DLD1 (cell line): Measurements from ENCODE around the gene FAM219B.
"Not testable (repeated sequence)": the region's sequence is repeated elsewhere in the genome, so short reads cannot be mapped to it uniquely, and the experiment has no call there.

Experiments used
- in situ Hi-C: cut with HindIII; loops from 2 replicates; pipeline ENCODE4 v1.10.0; 2017; ENCODE audit warnings: low sequenced_read_pairs

FAM219B gene, protein sequence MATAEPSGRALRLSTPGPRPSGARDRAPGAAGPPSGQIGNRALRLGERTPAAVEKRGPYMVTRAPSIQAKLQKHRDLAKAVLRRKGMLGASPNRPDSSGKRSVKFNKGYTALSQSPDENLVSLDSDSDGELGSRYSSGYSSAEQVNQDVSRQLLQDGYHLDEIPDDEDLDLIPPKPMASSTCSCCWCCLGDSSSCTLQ

DNA sequence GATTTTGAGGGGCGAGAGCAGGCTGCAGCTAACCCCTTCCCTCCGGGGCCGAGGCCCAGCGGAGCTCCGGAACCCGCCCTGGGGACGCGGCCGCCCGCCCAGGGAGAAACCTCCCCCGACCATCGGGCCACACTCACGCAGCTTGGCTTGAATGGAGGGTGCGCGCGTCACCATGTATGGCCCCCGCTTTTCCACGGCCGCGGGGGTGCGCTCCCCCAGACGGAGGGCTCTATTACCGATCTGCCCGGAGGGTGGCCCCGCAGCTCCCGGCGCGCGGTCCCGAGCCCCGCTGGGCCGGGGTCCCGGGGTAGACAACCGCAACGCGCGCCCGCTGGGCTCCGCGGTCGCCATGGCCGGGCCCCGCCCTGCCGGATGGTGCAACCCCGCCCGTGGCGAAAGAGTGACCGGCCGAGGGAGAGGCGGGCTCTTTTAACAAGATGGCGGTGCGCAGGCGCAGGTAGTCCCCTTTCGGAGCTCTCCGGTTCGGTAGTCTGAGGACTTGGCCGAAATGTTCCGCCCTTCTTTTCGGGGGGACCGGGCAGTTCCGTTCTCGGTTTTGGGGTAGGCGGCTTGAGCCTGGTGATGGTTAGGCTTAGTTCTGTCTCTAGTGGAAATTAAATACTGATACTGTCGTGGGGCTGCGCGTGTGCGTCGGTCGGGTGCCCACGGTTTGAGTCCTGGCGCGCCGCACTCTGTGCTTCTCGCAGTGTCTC lies at the start of gene FAM219B:
Gene FAM219B (minus strand): TSS at position 402 of the 713 bp plus-strand sequence. CDS start 51 bp downstream, at position 351.
- in situ Hi-C loops, result loop anchor here (10.0 kb wide), 1 partner anchor 92 kb away; the partner anchor contains the start of gene LMAN1L

DNA sequence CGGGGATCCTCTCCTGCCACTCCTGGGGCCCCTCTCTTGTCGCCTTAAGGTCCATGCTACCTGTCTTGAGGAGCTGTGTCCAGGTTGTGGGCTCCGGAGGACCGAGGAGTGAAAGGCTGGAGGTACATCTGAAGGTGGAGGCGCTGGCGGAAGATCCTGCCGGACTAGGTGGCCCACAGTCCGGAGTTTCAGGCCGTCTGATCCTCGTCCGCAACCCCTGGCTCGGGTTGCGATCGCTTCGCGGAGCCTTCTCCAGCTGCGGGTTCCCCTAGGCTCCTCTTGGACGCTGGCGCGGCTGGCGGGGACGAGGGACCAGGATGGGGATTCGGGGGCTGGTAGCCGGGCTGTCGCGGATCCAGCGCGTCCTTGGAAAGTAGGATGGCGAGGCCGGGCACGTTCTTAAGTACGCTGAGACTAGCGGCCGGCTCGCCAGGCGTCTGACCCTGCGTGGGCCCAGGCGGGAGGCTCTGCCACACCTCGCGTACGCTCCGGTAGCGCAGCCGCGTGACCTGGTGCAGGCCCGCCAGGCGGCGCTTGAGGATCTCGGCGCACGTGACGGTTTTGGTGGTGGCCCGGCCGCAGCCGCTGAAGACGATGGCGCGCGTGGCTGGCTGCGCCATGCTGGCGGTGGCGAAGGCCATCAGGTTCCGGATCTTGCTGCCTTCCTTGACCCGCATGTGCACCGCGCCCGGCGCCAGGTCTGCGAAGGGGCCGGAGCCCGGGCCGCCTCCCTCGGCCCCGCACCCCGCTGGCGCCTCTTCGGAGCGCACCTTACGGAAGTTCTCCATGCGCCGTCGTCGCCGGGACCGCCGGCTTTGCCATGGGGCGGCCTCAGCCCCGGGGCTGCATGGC lies 49.4 kb upstream of the FAM219B start:
- in situ Hi-C loops, result no loop called here

DNA sequence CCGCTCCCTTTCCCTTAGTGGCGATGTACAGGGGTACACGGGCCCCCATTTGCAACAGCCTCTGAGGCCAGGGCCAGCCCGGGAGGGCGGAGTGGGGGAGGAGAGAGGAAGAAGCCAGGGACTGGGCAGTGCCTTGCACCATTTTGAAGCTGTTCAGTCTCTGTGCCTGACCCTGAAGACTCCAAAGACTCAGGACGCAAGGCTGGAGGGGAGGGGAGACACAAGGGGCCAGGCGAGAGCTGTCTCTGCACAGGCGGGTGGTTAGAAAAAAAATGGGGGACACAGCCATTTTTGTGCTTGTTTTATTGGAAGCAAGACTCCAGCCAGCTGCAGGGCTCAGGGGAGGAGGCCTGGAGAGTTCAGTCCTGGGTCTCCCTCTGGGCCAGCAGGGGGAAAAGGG lies 48.4 kb upstream of the FAM219B start:
- in situ Hi-C loops, result no loop called here

DNA sequence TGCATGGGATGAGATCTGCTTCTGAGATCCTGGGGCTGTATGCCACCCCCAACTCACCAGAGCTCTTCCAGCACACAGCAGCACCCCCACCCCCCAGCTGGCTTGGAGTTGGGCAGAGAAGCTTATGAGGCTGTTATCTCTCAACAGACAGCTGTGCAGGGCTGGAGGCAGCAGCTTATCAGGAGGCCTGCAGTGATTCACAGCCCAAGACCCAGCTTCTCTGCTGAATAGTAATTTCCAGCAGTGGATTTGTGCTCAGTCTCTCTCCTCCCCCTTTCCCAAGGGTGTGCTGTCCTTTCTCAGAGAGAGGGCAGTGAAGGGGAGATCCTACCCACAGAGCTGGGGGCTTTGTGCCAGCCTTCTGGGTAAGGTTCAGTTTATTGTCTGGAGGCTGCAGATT lies 47.9 kb upstream of the FAM219B start:
- in situ Hi-C loops, result no loop called here

DNA sequence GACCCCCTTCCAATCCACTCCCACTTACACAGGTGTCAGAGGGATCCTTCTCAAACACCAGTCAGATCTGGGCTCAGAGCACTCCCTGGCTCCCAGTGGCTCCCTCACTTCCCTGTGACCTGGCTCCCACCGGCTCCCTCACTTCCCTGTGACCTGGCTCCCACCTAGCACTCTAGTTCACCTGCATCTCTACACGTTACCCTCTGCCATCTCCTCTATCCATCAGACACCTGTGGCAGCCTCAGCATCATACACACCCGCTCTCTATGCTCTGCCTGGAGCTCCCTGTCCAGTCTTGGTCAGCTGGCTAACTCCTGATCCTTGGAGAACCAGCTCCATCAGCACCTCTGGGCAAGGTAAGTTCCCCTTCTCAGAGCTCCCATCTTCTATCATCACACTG lies 44.4 kb upstream of the FAM219B start:
- in situ Hi-C loops, result no loop called here

GRCh38 chr15:74950078-74950908 lies 43.6 kb upstream of the FAM219B start:
- in situ Hi-C loops, result no loop called here

DNA sequence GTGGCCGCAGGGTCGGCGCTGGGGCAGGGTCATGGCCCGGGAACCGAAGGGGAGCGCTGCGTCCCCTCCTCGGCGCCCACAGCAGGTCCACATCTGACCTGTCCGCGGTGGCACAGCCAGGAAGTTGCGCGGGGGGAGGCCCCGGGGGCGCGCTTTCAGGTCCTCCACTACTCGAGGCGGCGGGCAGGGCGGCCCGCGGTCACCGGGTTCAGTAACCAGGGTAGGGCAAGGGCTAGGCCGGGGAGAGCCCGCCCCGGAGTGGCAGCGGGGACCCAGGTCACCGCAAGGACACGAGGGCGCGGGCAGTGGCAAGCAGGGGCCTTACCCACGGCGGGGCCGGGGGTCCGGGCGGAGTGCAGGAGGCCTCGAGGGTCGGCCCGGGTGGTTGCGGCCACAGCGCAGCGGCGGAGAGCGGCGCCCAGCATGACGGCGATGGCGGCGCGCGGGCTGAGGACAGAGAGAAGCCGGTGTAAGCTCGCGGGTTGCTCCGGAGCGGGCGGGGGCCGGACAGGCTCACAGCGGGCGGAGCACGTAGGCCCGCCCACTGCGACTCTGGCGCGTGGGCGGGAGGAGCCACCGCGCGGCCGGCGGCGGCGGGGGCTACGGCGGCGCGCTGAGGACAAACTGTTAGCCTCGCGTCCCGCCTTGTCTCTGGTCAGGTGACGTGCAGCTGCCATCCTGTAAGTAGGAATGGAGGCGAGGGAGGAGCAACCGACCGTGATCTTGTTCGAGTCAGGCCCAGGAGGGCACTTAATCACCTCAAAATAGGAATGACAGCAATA lies 31.1 kb upstream of the FAM219B start, which contains the start of gene COX5A:
Gene COX5A (minus strand): TSS at position 484 of the 782 bp plus-strand sequence. CDS start 59 bp downstream, at position 425.
- in situ Hi-C loops, result no loop called here

DNA sequence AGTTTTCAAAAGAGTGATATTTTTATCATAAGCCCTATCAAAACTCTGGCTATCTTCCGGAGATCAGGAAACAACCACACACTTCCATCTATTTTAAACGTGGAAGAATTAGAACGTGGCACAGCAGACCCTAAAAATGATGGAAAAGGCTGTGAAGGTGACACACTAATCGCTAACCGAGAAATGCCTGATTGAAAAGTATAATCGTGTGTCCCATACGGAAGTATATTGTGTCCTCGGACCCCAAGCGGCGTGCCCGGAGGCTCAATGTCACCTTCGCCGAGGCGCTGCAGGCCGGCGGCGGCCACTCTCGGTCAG lies 30.6 kb upstream of the FAM219B start:
- in situ Hi-C loops, result no loop called here

DNA sequence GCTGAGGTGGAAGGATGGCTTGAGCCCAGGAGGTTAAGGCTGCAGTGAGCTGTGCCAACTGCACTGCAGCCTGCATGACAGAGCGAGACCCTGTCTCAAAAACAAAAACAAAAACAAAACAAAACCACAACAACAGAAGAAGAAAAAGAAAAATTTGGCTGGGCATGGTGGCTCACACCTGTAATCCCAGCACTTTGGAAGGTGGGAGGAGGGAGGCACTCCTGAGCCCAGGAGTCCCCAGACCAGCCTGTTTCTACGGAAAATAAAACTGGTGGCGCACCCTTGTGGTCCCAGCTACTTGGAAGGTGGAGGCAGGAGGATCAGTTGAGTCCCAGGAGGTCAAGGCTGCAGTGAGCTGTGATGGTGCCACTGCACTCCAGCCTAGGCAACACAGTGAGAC lies 28.5 kb upstream of the FAM219B start:
- in situ Hi-C loops, result not testable (repeated sequence)

- in situ Hi-C loops, result no loop called here
These were observed 26.9 kb upstream of the FAM219B start for GRCh38 chr15:74933573-74933972.

DNA sequence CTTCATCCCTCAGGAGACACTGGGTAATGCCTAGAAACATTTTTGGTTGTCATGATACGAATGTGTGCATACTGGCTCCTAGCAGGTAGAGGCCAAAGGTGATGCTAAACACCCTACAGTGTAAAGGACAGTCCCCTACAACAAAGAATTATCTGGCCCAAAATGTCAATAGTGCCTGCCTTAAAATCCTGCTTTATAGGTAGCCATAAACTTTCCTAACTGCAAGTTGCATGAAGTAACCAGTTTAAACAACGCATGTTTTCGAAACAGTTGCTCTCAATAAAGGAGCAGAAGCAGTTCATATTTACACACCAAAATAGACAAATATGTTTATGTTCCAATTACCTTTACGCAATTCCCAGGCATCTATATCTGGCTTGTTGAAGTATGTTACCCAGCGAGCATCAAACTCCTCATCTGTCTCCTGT lies 22.1 kb upstream of the FAM219B start:
- in situ Hi-C loops, result no loop called here

- in situ Hi-C loops, result no loop called here
These were observed 17.9 kb upstream of the FAM219B start for GRCh38 chr15:74924525-74924924.

GRCh38 chr15:74920456-74920855 lies 13.8 kb upstream of the FAM219B start:
- in situ Hi-C loops, result no loop called here

DNA sequence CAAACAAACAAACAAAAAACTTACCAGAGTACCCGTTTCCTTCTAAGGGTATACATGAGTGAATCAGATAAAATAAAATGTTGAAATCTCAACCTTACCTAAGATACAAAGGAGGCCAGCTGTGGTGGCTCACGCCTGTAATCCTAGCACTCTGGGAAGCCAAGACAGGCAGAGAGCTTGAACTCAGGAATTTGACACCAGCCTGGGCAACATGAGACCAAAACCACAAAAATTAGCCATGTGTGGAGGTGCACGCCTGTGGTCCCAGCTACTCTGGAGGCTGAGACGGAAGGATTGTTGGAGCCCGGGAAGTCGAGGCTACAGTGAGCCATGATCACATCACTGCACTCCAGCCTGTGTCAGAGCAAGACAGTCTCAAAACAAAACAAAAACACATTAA lies 11.0 kb upstream of the FAM219B start:
- in situ Hi-C loops, result no loop called here

GRCh38 chr15:74913799-74914198 lies 7.1 kb upstream of the FAM219B start:
- in situ Hi-C loops, result not testable (repeated sequence)

DNA sequence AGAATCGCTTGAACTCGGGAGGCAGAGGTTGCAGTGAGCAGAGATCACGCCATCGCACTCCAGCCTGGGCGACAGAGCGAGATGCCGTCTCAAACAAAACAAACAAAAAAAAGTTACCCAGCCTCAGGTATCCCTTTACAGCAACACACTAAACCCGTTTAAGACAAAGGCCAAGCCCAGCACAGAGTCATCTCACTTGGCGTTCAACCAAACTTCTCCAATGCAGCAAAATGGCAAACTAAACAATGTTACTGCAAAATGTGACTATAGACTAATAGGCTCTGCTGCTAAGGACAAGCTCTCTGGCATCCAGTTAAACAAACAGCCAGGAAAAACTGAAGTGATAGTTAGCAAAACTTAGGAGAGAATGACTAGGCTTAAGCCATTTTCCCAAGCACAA lies 6.4 kb upstream of the FAM219B start:
- in situ Hi-C loops, result no loop called here

GRCh38 chr15:74908635-74909034 lies 2.0 kb upstream of the FAM219B start:
- in situ Hi-C loops, result loop anchor here (10.0 kb wide), 1 partner anchor 94 kb away; the partner anchor contains the start of gene LMAN1L

- in situ Hi-C loops, result loop anchor here (10.0 kb wide), 1 partner anchor 93 kb away; the partner anchor contains the start of gene LMAN1L
These were observed 666 bp upstream of the FAM219B start for GRCh38 chr15:74907163-74907870.

- in situ Hi-C loops, result loop anchor here (10.0 kb wide), 1 partner anchor 91 kb away; the partner anchor contains the start of gene LMAN1L
These were observed 593 bp downstream of the FAM219B start for GRCh38 chr15:74906067-74906449.
